NCI-H510A treated with DMSO at 0.1 percent for 48 hours (cell line): ENCODE results near the gene GARNL3.

Experiments
- DNase-seq: peaks from one replicate; lab custom pipeline; 2025; lab: John Stamatoyannopoulos, UW

The GARNL3 gene

GRCh38 chr9:127388037-127388855 lies 123.7 kb downstream of the GARNL3 start:
- DNase-seq: no peak

GRCh38 chr9:127388856-127389238 lies 124.3 kb downstream of the GARNL3 start:
- DNase-seq: no peak

- DNase-seq: no peak
These were observed 125.0 kb downstream of the GARNL3 start for GRCh38 chr9:127389381-127390247.

- DNase-seq: no peak
These were observed 125.6 kb downstream of the GARNL3 start for GRCh38 chr9:127390248-127390545.

GRCh38 chr9:127390563-127390962 lies 126.0 kb downstream of the GARNL3 start:
- no peak for DNase-seq

- no peak for DNase-seq
These were observed 127.6 kb downstream of the GARNL3 start for GRCh38 chr9:127392166-127392565.

GRCh38 chr9:127392976-127393375 lies 128.4 kb downstream of the GARNL3 start:
- DNase-seq: no peak

GRCh38 chr9:127393645-127394044 lies 129.1 kb downstream of the GARNL3 start:
- no peak for DNase-seq

- no peak for DNase-seq
These were observed 131.1 kb downstream of the GARNL3 start for GRCh38 chr9:127395497-127396252.

GRCh38 chr9:127396253-127396807 lies 131.8 kb downstream of the GARNL3 start:
- DNase-seq: no peak

- DNase-seq: peak; percentile 100
These were observed 132.5 kb downstream of the GARNL3 start, which contains the start of gene SLC2A8 for GRCh38 chr9:127396808-127397645. TSS of gene SLC2A8 (plus strand) at chr9:127397169. CDS start at chr9:127397231, 62 bp downstream.

GRCh38 chr9:127397646-127398274 lies 133.2 kb downstream of the GARNL3 start:
- DNase-seq: no peak

GRCh38 chr9:127398275-127398647 lies 133.7 kb downstream of the GARNL3 start:
- no peak for DNase-seq

GRCh38 chr9:127398715-127399400 lies 134.3 kb downstream of the GARNL3 start:
- no peak for DNase-seq

GRCh38 chr9:127399736-127400269 lies 135.2 kb downstream of the GARNL3 start:
- no peak for DNase-seq

GRCh38 chr9:127402401-127403090 lies 138.0 kb downstream of the GARNL3 start:
- no peak for DNase-seq

- DNase-seq: no peak
These were observed 139.1 kb downstream of the GARNL3 start for GRCh38 chr9:127403507-127404192.

GRCh38 chr9:127404631-127405030 lies 140.1 kb downstream of the GARNL3 start:
- no peak for DNase-seq
